ENCODE data around the gene SPOCK1. TPM values are rescaled to one million over a fixed set of nuclear protein-coding genes. Genes with fewer than 3 reads are reported as not detected.

Gene SPOCK1
- total RNA-seq, 1 donor from 2014 or later = 28.6 TPM

GRCh38 chr5:136994154-136994553 is 505.0 kb downstream of the SPOCK1 start:
- peak overlapping the region; percentile 80 for H3K27ac ChIP-seq (replicated peaks)
- intact Hi-C loops (cut with micrococcal nuclease) = no loop called here

GRCh38 chr5:136992796-136993489 is 506.2 kb downstream of the SPOCK1 start:
- no peak for DNase-seq

More at GRCh38 chr5:136994154-136994553, 505.0 kb downstream of the SPOCK1 start:
- H3K27me3 ChIP-seq (ENCODE audit: low read depth) = no peaks in the 10 kb centered on the region
- no peak for TF ChIP-seq CTCF (IDR thresholded peaks at IDR 0.05; ENCODE audit: borderline replicate concordance)
- no peak for DNase-seq
- peaks cover 36% of the 10 kb centered on the region for H3K4me1 ChIP-seq
- H3K36me3 ChIP-seq = no peaks in the 10 kb centered on the region
- H3K4me3 ChIP-seq = no peak overlapping the region
- H3K9me3 ChIP-seq (replicated peaks) = no peaks in the 10 kb centered on the region

GRCh38 chr5:136985785-136986475 is 513.2 kb downstream of the SPOCK1 start:
- Histone ChIP-seq H3K4me3 (no peak overlapping the region), H3K27ac (replicated peaks) (peak overlapping the region; percentile 77), H3K36me3 (no peaks in the 10 kb centered on the region), H3K9me3 (replicated peaks) (no peaks in the 10 kb centered on the region), H3K27me3 (ENCODE audit: low read depth) (no peaks in the 10 kb centered on the region), H3K4me1 (peaks cover 30% of the 10 kb centered on the region)
- no peak for TF ChIP-seq CTCF (IDR thresholded peaks at IDR 0.05; ENCODE audit: borderline replicate concordance)
- intact Hi-C loops (cut with micrococcal nuclease) = no loop called here
- no peak for DNase-seq

More at GRCh38 chr5:136992796-136993489, 506.2 kb downstream of the SPOCK1 start:
- Histone ChIP-seq H3K4me3 (no peak overlapping the region), H3K9me3 (replicated peaks) (no peaks in the 10 kb centered on the region), H3K36me3 (no peaks in the 10 kb centered on the region), H3K27me3 (ENCODE audit: low read depth) (no peaks in the 10 kb centered on the region), H3K27ac (replicated peaks) (peak overlapping the region; percentile 80), H3K4me1 (peaks cover 36% of the 10 kb centered on the region)
- intact Hi-C loops (cut with micrococcal nuclease) = no loop called here
- no peak for TF ChIP-seq CTCF (IDR thresholded peaks at IDR 0.05; ENCODE audit: borderline replicate concordance)

- Histone ChIP-seq H3K27me3 (ENCODE audit: low read depth) (no peaks in the 10 kb centered on the region), H3K9me3 (replicated peaks) (no peaks in the 10 kb centered on the region), H3K36me3 (no peaks in the 10 kb centered on the region), H3K27ac (replicated peaks) (peak overlapping the region; percentile 77), H3K4me3 (no peak overlapping the region), H3K4me1 (peaks cover 30% of the 10 kb centered on the region)
- intact Hi-C loops (cut with micrococcal nuclease) = no loop called here
- TF ChIP-seq CTCF (IDR thresholded peaks at IDR 0.05; ENCODE audit: borderline replicate concordance) = no peak
- DNase-seq = no peak
These were observed 514.2 kb downstream of the SPOCK1 start for GRCh38 chr5:136984772-136985446.

- no peak for DNase-seq
- intact Hi-C loops (cut with micrococcal nuclease) = no loop called here
These were observed 517.2 kb downstream of the SPOCK1 start for GRCh38 chr5:136981936-136982335.

More at GRCh38 chr5:136981936-136982335, 517.2 kb downstream of the SPOCK1 start:
- Histone ChIP-seq H3K9me3 (replicated peaks) (no peaks in the 10 kb centered on the region), H3K4me3 (no peak overlapping the region), H3K27ac (replicated peaks) (no peak overlapping the region), H3K4me1 (peaks cover 28% of the 10 kb centered on the region), H3K27me3 (ENCODE audit: low read depth) (no peaks in the 10 kb centered on the region), H3K36me3 (no peaks in the 10 kb centered on the region)
- TF ChIP-seq CTCF (IDR thresholded peaks at IDR 0.05; ENCODE audit: borderline replicate concordance) = no peak

Measured in left ventricle myocardium inferior (tissue), 1 donor.